OCI-LY7 (cell line): ENCODE measurements around the gene KIF13A.

Experiments
- CTCF ChIP-seq: fragments of 200-600 bp; sonication (generic); conservative IDR thresholded peaks from 2 replicates; pipeline ENCODE4 v1.5.1; 2014; ENCODE audit warnings: mild to moderate bottlenecking, antibody characterized with exemption, low read length, moderate library complexity, mixed read lengths
- EZH2phosphoT487 ChIP-seq: fragments of 200-600 bp; sonication (generic); IDR thresholded peaks from 2 replicates; pipeline ENCODE4 v1.6.1; 2018; ENCODE audit warnings: low read depth, borderline replicate concordance, mild to moderate bottlenecking, mixed run types, antibody characterized with exemption, low read length, moderate library complexity, mixed read lengths

- TF ChIP-seq CTCF = no peak
- no peak for TF ChIP-seq EZH2phosphoT487
Observed at GRCh38 chr6:17998442-17998841, 11.0 kb upstream of the KIF13A start.
